Vein endothelial cell (primary cell): ENCODE data around the gene RPS6KA2. TPM values are rescaled to one million over a fixed set of nuclear protein-coding genes. Genes with fewer than 3 reads are reported as not detected.
A peak's percentile ranks its signal among the peaks of the same experiment; 100 is the strongest.

ENCODE experiments used
- small RNA-seq: library from RNA; depleted of rRNA; stranded (forward); fragments of <200 nt; gene quantifications from one replicate; pipeline ENCODE3, GENCODE V24; 2012
- total RNA-seq: library from RNA; depleted of rRNA; stranded (reverse); fragments of >200 nt; gene quantifications from 2 replicates; pipeline ENCODE4 v1.2.3, GENCODE V29; 2012

The RPS6KA2 gene
- 156 and 248 TPM in 2 replicates for total RNA-seq

GRCh38 chr6:166627033-166627874 lies at the start of gene RPS6KA2:
RPS6KA2 (minus strand) TSS chr6:166627251; CDS start chr6:166627019, 232 bp downstream.

GRCh38 chr6:166586424-166587156 lies 40.5 kb downstream of the RPS6KA2 start, which contains the start of gene RAMACL:
RAMACL (minus strand) TSS chr6:166586678; CDS start chr6:166586477, 201 bp downstream.

GRCh38 chr6:166382933-166383801 lies 243.9 kb downstream of the RPS6KA2 start, which contains the start of gene MPC1:
MPC1 (minus strand) TSS chr6:166382940; CDS start chr6:166382876, 64 bp downstream.

Small RNA genes within 50 kb of the gene (small RNA-seq; reads per million reads assigned to genes)
- gene MIR1913, result 0.40 reads per million, percentile 21 among the genes with 10 or more reads in this experiment

Other genes starting within 250 kb of the RPS6KA2 start
- gene MPC1, start 244.3 kb downstream of the RPS6KA2 start, total RNA-seq, result 10.8 and 14.6 TPM in 2 replicates
- gene RAMACL, start 40.6 kb downstream of the RPS6KA2 start, total RNA-seq, result 4.9 and 6.2 TPM in 2 replicates